Endothelial cell of umbilical vein (primary cell): ENCODE results near the gene COL6A3. TPM values are rescaled to one million over a fixed set of nuclear protein-coding genes. Genes with fewer than 3 reads are reported as not detected.

Experiments
- BruUV-seq: library from RNA; stranded (reverse); fragments of 400-500 nt; replicated peaks from 2 replicates; lab custom pipeline; 2021; lab: Mats Ljungman, UMichigan
- CTCF ChIA-PET: fragments of 300-600, 350-600 bp; sonication (Branson Sonifier 250); formaldehyde crosslinking; loops from one replicate; lab custom pipeline; 2021; ENCODE audit warnings: antibody characterized with exemption, inconsistent platforms; lab: Charles Lee
- POLR2A ChIA-PET: fragments of 300-600, 350-600 bp; sonication (Branson Sonifier 250); formaldehyde crosslinking; loops from one replicate; lab custom pipeline; 2021; ENCODE audit warnings: antibody characterized with exemption, inconsistent platforms; lab: Charles Lee
- DNase-seq: peaks from one replicate; pipeline ENCODE4 v3.0.0-alpha.2; 2011; ENCODE audit warnings: low read depth, low spot score
- FAIRE-seq: peaks from 2 replicates; lab custom pipeline; 2011; peaks lifted over from hg19 to GRCh38; lab: Jason Lieb, UNC
- H2AFZ ChIP-seq: 2 replicates; pipeline ENCODE4 v1.6.0; 2012; ENCODE audit warnings: low read depth, low read length, control low read depth, inconsistent platforms
- H3K27ac ChIP-seq: 2 replicates; pipeline ENCODE4 v1.5.1; 2011; ENCODE audit warnings: low read depth, mild to moderate bottlenecking, control low read depth, low read length, moderate library complexity; ENCODE audit not compliant: insufficient read depth
- H3K27me3 ChIP-seq, 2 experiments: 2 replicates each; pipeline versions ENCODE4 v1.6.0 to v1.6.1; 2011; ENCODE audit warnings: low read length in 2 of 2, mixed read lengths in 1 of 2; ENCODE audit not compliant: control insufficient read depth in 2 of 2, insufficient read depth in 2 of 2
- H3K36me3 ChIP-seq, 2 experiments: 2 replicates in 1 of 2; 3 replicates in 1 of 2; pipeline ENCODE4 v1.5.1; 2011; ENCODE audit warnings: low read length in 2 of 2, mild to moderate bottlenecking in 1 of 2, moderate library complexity in 1 of 2; ENCODE audit not compliant: control insufficient read depth in 2 of 2, insufficient read depth in 2 of 2; ENCODE audit errors: extremely low read depth in 1 of 2
- H3K4me1 ChIP-seq: 3 replicates; pipeline ENCODE4 v1.5.1; 2011; ENCODE audit warnings: mild to moderate bottlenecking, low read length; ENCODE audit not compliant: control insufficient read depth, insufficient read depth; ENCODE audit errors: extremely low read depth
- H3K4me2 ChIP-seq: 2 replicates; pipeline ENCODE4 v1.6.1; 2011; ENCODE audit warnings: low read length, control low read depth, mixed read lengths; ENCODE audit not compliant: insufficient read depth
- H3K4me3 ChIP-seq, 3 experiments: fragments of 200-600 bp in 1 of 3; sonication (generic), shearing (Covaris generic) in 1 of 3; replicated peaks in 1 of 3; 2 replicates each; pipeline ENCODE4 v1.5.1; 2011 to 2016; ENCODE audit warnings: control low read depth in 3 of 3, low read length in 3 of 3, mild to moderate bottlenecking in 2 of 3, inconsistent platforms in 1 of 3, low read depth in 1 of 3, moderate library complexity in 1 of 3; ENCODE audit not compliant: insufficient read depth in 1 of 3
- H3K79me2 ChIP-seq: 2 replicates; pipeline ENCODE4 v1.6.0; 2012; ENCODE audit warnings: low read length, inconsistent platforms; ENCODE audit not compliant: control insufficient read depth, insufficient read depth
- H3K9ac ChIP-seq: replicated peaks from 2 replicates; pipeline ENCODE3; 2011; ENCODE audit warnings: low read length, control low read depth; ENCODE audit not compliant: insufficient read depth; ENCODE audit errors: extremely low read depth
- H3K9me1 ChIP-seq: replicated peaks from 3 replicates; pipeline ENCODE4 v1.6.0; 2011; ENCODE audit warnings: mild to moderate bottlenecking, low read length; ENCODE audit not compliant: control insufficient read depth, insufficient read depth; ENCODE audit errors: extremely low read depth
- H3K9me3 ChIP-seq: replicated peaks from 2 replicates; pipeline ENCODE4 v1.5.1; 2012; ENCODE audit warnings: low read length, inconsistent platforms; ENCODE audit not compliant: control insufficient read depth, insufficient read depth
- H4K20me1 ChIP-seq: replicated peaks from 2 replicates; pipeline ENCODE3; 2011; ENCODE audit warnings: mild to moderate bottlenecking, low read length; ENCODE audit not compliant: control insufficient read depth, insufficient read depth; ENCODE audit errors: extremely low read depth
- CTCF ChIP-seq, 2 donors: IDR thresholded peaks; 1 replicate in 1 of 2; 2 replicates in 1 of 2; pipeline ENCODE4 v1.5.1; 2011; ENCODE audit warnings: low read length in 2 of 2, mild to moderate bottlenecking in 2 of 2, moderate library complexity in 2 of 2, control low read depth in 1 of 2, inconsistent platforms in 1 of 2, low read depth in 1 of 2; ENCODE audit not compliant: insufficient read depth in 1 of 2; ENCODE audit errors: extremely low read depth in 1 of 2
- EZH2 ChIP-seq: IDR thresholded peaks from 2 replicates; pipeline ENCODE4 v1.6.1; 2012; ENCODE audit warnings: borderline replicate concordance, low read depth, mild to moderate bottlenecking, moderate library complexity, low read length, inconsistent platforms; ENCODE audit not compliant: severe bottlenecking
- FOS ChIP-seq: IDR thresholded peaks from 2 replicates; pipeline ENCODE4 v1.6.1; 2011; ENCODE audit warnings: mild to moderate bottlenecking, low read length, moderate library complexity, borderline replicate concordance; ENCODE audit not compliant: insufficient read depth
- GATA2 ChIP-seq: IDR thresholded peaks from 2 replicates; pipeline ENCODE4 v1.7.0; 2011; ENCODE audit warnings: low read depth, mild to moderate bottlenecking, moderate library complexity, mixed read lengths, low read length; ENCODE audit not compliant: insufficient read length, insufficient read depth
- JUN ChIP-seq: IDR thresholded peaks from 2 replicates; pipeline ENCODE4 v1.6.1; 2011; ENCODE audit warnings: borderline replicate concordance, low read depth; ENCODE audit not compliant: insufficient read length, insufficient read depth
- MAX ChIP-seq: IDR thresholded peaks from 2 replicates; pipeline ENCODE4 v1.6.1; 2011; ENCODE audit not compliant: insufficient read depth, insufficient read length
- MYC ChIP-seq: IDR thresholded peaks from one replicate; pipeline ENCODE4 v1.6.1; 2011; ENCODE audit warnings: mild to moderate bottlenecking, low read depth, low read length
- POLR2A ChIP-seq: IDR thresholded peaks from 2 replicates; pipeline ENCODE4 v1.6.1; 2012; ENCODE audit warnings: low read depth, mild to moderate bottlenecking, control low read depth, low read length
- POLR2AphosphoS5 ChIP-seq: IDR thresholded peaks from 2 replicates; pipeline ENCODE4 v1.6.1; 2012; ENCODE audit warnings: low read depth, mild to moderate bottlenecking, control low read depth, low read length, moderate library complexity; ENCODE audit not compliant: insufficient read depth
- dilution Hi-C: fragments of 300-500 bp; cut with MboI; formaldehyde crosslinking; loops from one replicate; pipeline ENCODE4 v1.15.0; 2019; ENCODE audit warnings: low sequenced_read_pairs; ENCODE audit not compliant: extremely low pct_ligation_motif_present
- intact Hi-C: fragments of 100-400 bp; cut with micrococcal nuclease; formaldehyde crosslinking; loops from one replicate; pipeline ENCODE4 v1.10.0; 2022
- polyA plus RNA-seq, 4 experiments: library from polyadenylated mRNA; depleted of rRNA in 3 of 4; stranded (reverse) in 3 of 4; unstranded in 1 of 4; fragments of >200 nt; gene quantifications; 2 replicates each; pipeline versions ENCODE4 v1.2.1 to v1.2.3, GENCODE V29; 2011 to 2012; ENCODE audit warnings: missing spikeins in 1 of 4
- total RNA-seq: library from RNA; stranded (reverse); gene quantifications from 2 replicates; pipeline ENCODE4 v1.2.3, GENCODE V29; 2021

COL6A3 gene
- total and polyA plus RNA-seq, 2 donors (not counting 3 experiments of a cell fraction or from before 2014, with no cell fraction given): 0.03 TPM; not detected in 1

GRCh38 chr2:237374284-237375060, 39.5 kb downstream of the COL6A3 start:
- no peaks in the 10 kb centered on the region for H3K36me3 ChIP-seq
- CTCF ChIA-PET: no interaction called here

More at GRCh38 chr2:237374284-237375060, 39.5 kb downstream of the COL6A3 start:
- H3K4me1 ChIP-seq: no peaks in the 10 kb centered on the region
- no peak overlapping the region for H3K4me2 ChIP-seq
- no TSS peak for BruUV-seq
- POLR2A ChIA-PET: no interaction called here
- no peaks in the 10 kb centered on the region for H3K27me3 ChIP-seq
- no peaks in the 10 kb centered on the region for H3K9me1 ChIP-seq
- dilution Hi-C loops: no loop called here
- FAIRE-seq: no peak
- H3K9me3 ChIP-seq: no peaks in the 10 kb centered on the region
- H3K79me2 ChIP-seq: no peaks in the 10 kb centered on the region
- H3K27ac ChIP-seq: no peak overlapping the region
- no peaks in the 10 kb centered on the region for H4K20me1 ChIP-seq
- no peak overlapping the region for H2AFZ ChIP-seq
- TF ChIP-seq GATA2 (no peak), EZH2 (no peak), CTCF (IDR thresholded peaks at IDR 0.05; ENCODE audit: extremely low read depth in 1 of 2, insufficient read depth in 1 of 2, low read depth in 1 of 2, low read length in 2 of 2) (no peak), POLR2AphosphoS5 (no peak), FOS (no peak), POLR2A (no peak), JUN (no peak), MYC (no peak), MAX (no peak)
- no peak overlapping the region for H3K9ac ChIP-seq
- DNase-seq: no peak
- H3K4me3 ChIP-seq: no peak overlapping the region
- intact Hi-C loops: no loop called here
